Activated CD8-positive, alpha-beta memory T cell treated with anti-CD3 and anti-CD28 coated beads for 1 hour (primary cell): ENCODE data around the gene ZBTB16.

Experiments
- DNase-seq, 2 donors: peaks; one replicate each; pipeline ENCODE4 v3.0.0-alpha.2; 2020; ENCODE audit warnings: low read depth in 1 of 2; ENCODE audit errors: extremely low read depth in 1 of 2

ZBTB16 gene

GRCh38 chr11:114125531-114125930, 66.0 kb downstream of the ZBTB16 start:
- no peak for DNase-seq

- no peak for DNase-seq
Measured at GRCh38 chr11:114125959-114126358, 66.4 kb downstream of the ZBTB16 start.

- no peak for DNase-seq
Measured at GRCh38 chr11:114128399-114128798, 68.9 kb downstream of the ZBTB16 start.

DNA sequence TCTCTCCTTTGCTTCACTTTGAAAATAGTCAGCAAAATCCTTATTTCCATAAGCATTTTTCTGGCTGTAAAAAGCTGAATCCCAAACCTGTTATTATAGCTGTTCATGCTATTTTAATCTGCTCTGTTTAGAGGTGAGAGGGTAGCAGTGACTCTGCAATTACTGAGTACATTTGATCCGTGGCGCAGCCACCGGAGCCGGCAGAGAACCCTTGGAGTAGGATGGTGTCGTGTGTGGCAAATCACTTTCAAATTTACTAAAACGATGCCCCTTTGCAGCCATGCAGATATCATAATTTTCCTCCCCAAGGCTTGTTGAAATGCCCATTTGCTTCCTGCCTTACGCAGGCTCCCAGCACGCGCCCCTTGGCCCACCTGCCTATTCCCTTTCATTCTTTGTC, 69.6 kb downstream of the ZBTB16 start:
- DNase-seq, result no peak

- DNase-seq, result no peak
Measured at GRCh38 chr11:114129699-114130098, 70.2 kb downstream of the ZBTB16 start.

- DNase-seq, result no peak
Measured at GRCh38 chr11:114130115-114130576, 70.6 kb downstream of the ZBTB16 start.

GRCh38 chr11:114130629-114131277, 71.2 kb downstream of the ZBTB16 start:
- no peak for DNase-seq

DNA sequence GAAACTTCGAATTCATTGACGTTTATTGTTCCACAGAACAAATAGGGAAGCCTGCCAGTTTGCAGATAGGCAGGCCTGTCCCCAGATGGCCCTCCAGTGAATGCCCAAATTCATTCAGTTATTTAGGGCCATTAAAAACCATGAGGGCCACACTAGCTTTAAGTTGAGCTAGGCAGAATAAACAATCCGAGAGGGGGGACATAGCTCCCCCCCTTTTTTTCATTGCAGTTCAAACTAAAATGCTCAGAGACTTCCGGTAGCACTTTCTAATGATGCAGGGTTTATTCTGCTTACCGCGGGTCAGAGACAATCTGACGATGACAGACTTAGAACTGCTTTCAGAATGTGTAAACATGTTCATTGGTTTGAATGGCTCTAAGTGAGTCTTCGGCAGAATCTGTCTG, 72.0 kb downstream of the ZBTB16 start:
- no peak for DNase-seq

DNA sequence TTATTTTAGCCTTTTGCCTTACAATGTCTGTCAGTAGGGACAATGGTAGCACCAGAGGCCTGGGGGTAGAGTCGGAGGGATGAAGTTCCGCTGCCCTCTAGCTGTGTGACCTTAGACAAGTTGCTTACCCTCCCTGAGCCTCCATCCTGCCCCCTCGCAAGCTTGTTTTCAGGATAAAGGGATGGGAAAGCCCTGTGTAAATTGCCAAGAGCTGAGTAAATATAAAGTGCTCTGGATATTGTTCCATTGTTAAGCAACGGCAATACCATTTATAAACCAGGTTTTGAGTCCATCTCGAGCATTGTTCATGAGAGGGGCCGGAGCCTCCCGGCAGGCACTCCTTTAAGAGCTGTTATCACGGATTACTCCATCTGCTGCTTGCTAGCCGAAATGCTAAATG, 72.9 kb downstream of the ZBTB16 start:
- no peak for DNase-seq

DNA sequence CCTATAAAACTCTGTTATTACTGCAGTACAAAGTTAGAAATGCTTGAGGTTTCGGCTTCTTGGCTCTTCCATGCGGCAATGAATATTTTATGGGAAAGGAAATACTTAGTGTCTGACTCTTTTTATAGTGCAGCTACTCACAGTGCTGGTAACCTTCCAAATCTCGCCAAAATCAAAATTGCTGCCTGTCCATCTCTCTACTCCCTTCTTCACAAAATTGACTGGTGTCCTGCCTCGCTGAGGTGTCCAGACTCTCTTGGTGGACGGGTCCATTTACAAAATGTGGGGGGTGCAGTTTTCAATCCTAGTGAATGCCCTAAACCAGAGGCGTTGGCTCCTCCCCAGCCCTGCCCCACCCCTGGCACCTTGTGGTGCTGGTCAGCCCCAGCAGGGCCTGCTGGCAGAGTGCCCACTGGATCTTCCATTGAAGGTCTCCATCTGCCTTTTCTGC, 73.5 kb downstream of the ZBTB16 start:
- no peak for DNase-seq

DNA sequence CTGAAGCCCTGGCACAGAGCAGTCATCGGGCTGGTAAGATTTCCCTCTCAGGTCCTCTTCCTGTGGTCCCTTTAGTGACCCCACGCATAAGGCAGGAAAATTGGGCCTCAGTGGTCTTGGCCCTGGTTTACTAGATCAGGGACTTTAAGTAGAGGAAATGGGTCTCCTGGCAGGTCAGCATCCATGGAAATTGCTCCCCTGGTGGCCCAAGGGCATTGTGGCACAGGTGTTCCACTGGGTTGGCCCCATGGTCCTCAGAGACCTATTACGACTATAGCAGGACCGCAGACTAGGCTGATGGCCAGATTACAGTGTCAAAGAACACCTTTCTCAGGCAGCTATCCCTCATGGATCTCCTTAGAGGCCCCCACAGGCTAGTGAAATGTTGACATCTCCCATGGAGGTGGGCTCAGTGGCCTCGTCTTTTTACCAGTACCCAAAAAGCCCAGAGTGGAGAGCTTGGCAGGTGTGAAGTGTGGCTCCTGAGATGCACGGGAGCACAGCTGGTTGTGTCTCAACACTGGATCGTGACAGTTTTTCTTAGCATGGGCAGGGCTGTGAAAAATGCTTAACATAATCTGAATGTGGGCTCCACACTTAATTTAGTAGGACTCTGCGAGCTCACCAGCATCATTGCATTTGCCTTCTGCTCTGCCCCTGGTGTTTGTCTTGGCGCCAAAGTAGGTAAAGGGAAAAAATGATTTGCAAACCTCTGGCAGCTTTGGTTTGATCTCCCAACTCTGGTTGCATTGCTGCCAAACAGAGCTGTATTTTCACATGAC, 74.2 kb downstream of the ZBTB16 start:
- no peak for DNase-seq

GRCh38 chr11:114134870-114135269, 75.4 kb downstream of the ZBTB16 start:
- DNase-seq, result no peak

DNA sequence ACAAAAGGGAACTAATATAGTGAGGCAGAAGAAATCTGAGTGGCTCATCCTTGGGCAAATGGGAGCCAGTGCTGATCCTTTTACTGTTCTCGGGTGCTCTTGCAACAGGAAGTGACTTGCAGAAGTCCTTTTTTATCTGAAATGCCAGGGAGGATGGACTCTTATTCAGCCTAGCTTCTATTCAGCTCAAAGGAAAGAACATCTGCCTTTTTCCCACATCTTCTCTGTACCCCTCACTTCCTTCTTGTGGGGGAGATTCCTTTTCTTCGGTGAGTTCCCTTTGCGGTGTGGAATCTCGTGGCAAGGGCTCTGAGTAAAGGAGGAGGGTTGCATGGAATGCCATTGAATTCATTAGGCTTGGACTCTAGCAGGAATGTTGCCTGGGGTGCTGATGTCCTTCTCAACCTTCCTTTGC, 76.2 kb downstream of the ZBTB16 start:
- DNase-seq, result no peak

DNA sequence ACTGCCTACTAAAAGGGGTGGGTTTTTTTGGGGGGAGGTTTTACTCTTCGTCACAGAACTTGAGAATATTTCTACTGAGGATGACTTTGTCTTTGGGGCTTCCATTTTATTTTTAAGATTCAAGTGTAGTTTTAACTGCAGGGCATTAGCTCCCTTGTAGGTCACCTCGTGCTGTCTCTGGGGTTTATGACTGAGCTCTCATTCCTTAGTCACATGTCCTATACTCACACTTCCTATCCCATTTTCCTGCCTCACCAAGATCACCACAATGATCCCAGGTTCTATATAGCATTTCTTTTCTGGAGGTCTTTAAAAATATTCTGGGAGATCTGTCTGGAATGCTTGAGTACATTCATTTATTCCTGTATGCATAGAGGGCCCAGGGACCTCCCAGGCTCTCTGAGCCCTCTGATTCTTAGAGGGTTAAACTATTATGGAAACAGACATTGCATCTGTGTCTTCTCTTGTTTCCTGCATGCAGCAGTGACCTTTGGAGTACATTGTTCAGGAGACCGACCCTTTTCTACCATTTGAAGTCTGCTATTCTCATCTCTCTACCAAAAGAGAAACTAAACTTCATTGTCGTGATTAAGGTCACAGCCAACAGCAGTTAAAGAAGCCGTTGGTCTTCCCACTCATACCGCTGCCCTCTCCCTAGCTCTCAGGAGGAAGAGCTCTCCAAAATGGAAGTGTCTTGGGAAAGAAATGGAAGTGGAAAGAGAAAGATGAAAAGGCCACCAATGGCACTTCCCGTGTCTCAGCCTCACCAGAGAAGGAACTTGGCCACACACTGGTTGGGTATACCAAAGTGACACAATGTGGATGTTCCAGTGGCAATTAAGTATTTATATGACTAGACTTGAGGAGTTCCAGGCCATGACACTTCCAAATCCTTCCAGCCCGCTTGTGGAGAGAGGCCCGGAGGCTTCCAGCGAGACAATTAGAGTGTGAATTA, 77.5 kb downstream of the ZBTB16 start:
- no peak for DNase-seq

DNA sequence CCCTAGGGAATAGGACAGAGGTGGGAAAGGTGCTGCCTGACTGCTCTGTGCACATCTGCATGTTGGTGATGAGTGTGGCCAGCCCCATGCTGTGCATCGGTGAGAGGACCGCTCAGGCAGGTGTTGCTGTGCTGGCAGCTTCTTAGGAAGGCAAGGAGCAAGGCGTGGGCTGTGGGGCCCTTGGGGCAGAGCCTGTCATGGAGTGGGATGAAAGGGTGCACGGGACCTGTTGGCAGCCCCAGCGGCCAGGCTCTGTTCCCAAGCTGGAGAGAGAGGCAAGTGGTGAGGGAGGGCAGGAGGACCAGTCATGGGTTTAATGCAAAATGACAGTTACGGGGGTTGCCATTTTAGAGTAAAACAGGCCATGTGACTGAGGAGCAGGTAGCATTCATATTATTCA, 78.3 kb downstream of the ZBTB16 start:
- no peak for DNase-seq

DNA sequence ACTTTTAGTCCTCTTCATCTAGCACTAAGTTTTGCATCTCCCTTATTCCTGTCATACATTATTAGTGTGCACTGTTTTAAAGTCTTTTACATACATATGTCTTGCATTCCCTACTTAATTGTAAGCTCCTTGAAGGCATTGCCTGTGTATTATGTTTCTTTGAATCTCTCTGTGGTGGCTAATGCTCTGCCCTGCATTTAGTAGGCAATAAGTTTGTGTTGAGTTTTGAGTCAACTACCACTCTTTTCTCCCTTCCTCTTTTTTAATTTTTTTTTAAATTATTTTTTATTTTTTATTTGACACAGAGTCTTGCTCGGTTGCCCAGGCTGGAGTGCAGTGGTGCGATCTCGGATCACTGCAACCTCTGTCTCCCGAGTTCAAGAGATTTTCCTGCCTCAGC, 78.9 kb downstream of the ZBTB16 start:
- no peak for DNase-seq

DNA sequence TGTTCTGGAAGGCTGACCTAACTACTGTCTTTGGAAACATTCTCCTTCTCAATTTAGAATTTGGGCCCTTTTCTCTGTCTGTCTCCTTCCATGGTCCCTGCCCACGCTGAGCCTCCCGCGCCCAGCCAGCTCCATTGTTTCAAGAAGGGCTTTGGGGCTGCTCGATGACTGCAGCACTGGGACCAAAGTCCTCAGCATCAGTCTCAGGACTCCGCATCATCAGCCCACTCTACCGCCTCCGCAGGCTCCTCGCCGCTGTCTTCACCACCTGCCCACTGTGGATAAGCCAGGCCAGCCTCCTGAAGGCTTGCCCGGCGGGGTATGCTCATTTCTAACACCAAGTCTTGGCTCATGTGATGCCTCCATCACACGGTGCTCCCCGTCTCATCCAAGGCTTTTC, 81.3 kb downstream of the ZBTB16 start:
- no peak for DNase-seq

DNA sequence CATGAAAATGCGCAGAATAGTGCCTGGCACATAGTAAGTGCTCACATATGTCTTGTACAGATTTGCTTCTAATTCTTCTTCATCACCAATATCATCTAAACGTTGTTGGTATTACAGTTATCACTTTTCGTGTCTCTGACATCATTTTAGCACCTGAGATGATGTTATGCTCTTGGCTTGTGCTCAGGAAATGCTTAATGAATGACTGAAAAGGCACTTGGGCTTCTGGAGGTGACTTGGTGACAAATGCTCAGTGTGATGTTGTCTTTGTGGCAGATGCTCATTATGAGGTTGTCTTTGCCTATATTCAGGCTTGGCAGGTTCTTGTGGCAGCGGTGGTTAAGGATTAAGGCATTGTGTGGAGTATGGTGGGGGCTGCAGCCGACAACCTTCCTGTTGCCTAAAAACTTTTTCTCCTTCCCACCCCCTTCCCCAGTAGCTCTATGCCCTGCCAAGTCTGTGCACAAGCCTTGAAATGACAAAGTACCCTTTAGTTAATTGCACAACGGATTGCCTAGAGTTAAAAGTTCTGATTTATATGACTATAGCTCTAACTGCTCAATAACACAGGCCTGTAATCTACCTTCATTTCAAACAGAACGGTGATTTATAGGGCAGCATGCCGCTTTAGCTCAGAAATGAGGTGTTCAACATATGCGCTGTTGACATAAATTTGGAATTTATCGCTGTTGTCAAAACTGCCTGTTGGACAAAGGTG, 82.5 kb downstream of the ZBTB16 start:
- no peak for DNase-seq

DNA sequence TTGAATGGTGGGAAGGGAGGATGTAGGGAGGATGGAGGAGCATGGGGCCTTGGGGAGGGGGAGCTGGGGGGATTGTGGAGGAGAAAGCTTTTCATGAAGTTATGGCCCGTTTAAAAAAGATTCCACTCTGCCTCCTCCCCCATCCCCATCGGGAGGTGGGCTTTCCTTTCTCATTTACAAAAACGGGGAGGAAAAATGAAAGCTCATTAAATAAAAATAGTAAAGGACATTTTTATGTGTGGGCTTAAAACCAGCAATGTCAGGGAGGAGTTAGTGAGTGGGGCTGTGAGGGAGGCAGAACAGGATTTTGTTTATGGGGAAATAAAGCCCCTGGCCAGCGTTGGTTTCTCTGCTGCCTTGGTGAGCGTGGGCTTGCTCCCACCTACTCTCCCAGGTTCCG, 83.2 kb downstream of the ZBTB16 start:
- no peak for DNase-seq

DNA sequence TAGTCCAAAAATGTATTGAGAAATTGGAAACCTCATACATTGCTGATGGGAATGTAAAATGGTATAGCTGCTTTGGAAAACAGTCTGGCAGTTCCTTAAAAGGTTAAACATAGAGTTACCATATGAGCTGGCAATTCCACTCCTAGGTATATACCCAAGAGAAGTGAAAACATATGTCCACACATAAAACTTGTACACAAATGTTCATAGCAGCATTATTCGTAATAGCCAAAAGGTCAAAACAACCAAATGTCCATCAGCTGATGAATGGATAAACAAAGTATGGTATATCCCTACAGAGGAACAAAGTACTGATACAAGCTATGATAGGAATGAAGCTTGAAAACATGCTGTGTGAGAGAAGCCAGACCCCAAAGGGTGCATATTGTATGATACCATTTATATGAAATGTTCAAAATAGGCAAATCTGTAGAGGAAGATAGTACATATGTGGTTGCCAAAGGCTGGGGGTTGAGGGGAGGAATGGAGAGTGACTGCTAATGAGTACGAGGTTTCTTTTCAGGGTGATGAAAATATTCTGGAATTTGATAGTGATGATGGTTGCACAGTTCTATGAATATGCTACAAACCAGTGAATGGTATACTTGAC, 85.8 kb downstream of the ZBTB16 start:
- DNase-seq, result no peak
